ENCODE results near the gene CACNG4. TPM values are rescaled to one million over a fixed set of nuclear protein-coding genes. Genes with fewer than 3 reads are reported as not detected.

The CACNG4 gene
- total RNA-seq, 4 donors from 2014 or later, result not detected

DNA sequence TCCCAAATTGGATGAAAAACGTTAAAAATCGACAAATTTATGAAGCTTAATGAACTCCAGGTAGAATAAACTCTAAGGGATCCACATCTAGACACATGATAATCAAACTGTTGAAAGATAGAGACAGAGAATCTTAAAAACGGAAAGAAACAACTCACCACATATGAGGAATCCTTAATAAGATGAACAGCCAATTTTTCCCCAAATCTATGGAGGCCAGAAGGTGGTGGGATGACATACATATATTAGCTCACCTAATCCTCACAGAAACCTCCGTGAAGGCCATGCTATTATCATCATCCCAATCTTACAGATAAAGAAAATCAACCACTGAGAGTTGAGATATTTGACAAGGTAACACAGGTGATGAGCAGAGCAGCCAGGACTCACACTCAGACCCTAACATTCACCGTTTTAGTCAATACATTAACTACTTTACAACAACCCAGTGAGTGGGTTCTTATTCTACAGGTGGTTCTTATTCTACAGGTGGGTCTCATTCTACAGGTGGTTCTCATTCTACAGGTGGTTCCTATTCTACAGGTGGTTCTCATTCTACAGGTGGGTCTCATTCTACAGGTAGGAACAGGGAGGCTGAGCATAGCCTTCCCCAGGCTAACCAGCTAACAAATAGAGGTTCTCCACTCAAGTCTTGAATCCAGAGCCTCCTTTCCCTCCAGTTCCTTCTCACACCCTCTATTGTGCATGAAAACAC lies 84.7 kb downstream of the CACNG4 start:
- TF ChIP-seq, protein P1, sequence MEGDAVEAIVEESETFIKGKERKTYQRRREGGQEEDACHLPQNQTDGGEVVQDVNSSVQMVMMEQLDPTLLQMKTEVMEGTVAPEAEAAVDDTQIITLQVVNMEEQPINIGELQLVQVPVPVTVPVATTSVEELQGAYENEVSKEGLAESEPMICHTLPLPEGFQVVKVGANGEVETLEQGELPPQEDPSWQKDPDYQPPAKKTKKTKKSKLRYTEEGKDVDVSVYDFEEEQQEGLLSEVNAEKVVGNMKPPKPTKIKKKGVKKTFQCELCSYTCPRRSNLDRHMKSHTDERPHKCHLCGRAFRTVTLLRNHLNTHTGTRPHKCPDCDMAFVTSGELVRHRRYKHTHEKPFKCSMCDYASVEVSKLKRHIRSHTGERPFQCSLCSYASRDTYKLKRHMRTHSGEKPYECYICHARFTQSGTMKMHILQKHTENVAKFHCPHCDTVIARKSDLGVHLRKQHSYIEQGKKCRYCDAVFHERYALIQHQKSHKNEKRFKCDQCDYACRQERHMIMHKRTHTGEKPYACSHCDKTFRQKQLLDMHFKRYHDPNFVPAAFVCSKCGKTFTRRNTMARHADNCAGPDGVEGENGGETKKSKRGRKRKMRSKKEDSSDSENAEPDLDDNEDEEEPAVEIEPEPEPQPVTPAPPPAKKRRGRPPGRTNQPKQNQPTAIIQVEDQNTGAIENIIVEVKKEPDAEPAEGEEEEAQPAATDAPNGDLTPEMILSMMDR (IDR thresholded peaks at IDR 0.05; ENCODE audit: low read depth), result no peak

DNA sequence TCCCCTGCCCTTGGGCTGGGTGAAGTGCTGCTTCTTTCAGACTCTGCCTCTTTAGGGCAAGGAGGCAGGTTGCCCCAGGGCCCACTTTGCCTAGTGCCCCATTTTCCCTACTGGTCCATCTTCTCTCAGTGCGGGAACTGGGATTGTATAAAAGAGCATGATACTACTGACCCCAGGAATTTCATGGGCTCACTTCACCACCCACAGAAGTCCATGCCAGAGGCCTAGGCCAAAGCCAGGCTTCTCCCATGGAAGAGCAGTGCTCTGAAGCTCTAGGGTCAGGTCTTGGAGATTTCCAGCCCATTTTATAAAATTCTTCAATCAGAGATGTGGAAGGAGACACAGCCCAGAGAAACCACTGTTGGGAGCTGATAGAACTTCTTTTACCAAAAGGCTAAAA lies 85.6 kb downstream of the CACNG4 start:
- TF ChIP-seq, protein P1 (IDR thresholded peaks at IDR 0.05; ENCODE audit: low read depth), result no peak

DNA sequence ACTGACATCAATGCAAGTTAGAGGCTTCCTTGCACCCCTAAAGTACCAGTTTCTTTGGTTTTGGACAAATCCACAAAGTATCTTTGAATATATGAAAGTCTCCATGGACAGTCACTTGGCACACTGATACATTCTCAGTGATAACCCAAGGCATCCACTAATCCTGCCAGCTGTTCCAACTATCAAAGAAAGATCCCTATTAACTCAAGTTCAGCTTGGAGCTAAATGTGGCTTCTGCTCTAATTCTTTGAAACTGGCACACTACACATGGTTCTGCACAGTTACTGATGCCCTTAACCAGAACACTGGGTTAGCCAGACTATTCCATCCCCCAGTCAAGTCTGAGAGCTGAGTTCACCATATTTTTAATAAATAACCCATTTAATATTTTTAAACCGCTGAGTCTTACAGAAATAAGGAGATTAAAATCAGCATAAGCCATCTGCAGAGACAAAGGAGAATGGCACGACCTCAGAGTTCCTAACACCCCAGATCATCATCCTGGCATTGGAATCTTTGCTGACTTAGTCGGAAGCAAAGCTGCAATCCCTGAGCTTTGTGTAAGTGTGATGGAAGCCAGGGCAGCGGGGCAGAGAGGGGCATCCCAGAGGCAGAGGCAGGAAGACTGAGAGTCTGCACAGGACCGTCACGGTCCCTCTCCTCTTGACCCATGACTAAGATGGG lies 86.1 kb downstream of the CACNG4 start:
- TF ChIP-seq, protein P1 (IDR thresholded peaks at IDR 0.05; ENCODE audit: low read depth), result no peak

DNA sequence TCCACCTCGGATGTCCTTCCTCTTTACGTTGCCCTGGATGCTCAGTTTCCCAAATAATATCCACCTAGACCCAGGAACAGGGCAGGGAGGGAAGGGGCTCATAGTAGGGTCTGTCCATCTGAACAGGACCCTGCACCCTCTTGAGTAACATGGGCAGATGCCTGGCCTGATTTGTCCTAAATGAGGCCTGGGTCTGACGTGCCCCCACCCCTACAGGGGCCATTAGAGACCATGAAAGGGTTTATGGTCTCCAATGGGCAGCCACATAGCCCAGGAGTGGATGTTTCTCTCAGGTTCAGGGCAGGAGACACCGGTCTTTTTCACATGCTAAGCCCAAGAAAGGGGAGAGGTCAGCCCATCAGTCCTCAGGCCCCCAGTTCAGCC lies 86.6 kb downstream of the CACNG4 start:
- TF ChIP-seq, protein P1 (IDR thresholded peaks at IDR 0.05; ENCODE audit: low read depth), result no peak

DNA sequence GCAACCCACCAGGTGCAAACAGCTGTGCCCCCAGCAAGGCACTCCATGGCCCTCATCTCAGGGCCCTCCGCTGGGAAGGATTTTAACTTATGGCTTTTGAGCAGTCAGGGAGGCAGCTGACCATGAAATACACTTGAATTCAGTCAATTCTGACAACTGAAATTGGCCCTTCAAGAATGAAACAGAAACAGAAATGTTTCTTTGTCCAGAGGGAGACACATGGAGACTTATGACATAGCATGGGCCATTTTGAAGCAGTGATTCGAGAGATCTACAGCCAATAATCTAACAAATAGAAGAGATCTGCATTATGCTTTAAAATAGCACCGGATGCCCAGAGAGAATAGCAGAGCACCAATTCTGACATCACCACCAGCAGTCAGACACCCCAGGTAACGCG lies 87.3 kb downstream of the CACNG4 start:
- TF ChIP-seq, protein P1 (IDR thresholded peaks at IDR 0.05; ENCODE audit: low read depth), result no peak

DNA sequence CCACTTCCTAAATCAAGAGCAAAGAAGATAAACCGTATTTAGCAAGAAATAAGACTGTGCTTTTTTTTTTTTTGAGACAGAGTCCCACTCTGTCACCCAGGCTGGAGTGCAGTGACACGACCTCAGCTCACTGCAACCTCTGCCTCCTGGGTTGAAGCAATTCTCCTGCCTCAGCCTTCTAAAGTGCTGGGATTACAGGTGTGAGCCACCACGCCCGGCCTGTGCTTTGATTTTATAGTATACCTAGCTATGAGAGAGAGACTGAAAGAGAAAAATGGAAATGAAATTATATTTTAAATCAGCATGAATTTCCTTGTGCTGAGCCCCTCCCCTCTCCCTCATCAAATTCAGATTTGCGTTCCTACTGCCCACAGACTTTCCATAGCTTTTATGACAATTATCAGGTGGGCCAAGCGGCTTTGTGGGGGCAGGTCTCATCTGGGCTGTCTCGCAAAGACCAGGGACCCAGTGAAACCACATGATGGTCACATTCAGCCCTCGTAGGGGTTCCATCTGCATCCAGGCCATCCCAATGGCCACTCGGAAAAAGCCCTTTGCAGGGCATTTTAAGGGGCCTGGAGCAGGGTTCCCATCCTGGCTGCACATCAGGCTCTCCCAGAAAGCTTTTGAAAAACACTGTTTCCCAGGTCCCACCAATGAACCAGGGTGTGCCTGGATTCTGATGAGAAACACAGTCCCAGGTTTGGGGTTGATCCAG lies 88.4 kb downstream of the CACNG4 start:
- TF ChIP-seq, protein P1 (IDR thresholded peaks at IDR 0.05; ENCODE audit: low read depth), result no peak

DNA sequence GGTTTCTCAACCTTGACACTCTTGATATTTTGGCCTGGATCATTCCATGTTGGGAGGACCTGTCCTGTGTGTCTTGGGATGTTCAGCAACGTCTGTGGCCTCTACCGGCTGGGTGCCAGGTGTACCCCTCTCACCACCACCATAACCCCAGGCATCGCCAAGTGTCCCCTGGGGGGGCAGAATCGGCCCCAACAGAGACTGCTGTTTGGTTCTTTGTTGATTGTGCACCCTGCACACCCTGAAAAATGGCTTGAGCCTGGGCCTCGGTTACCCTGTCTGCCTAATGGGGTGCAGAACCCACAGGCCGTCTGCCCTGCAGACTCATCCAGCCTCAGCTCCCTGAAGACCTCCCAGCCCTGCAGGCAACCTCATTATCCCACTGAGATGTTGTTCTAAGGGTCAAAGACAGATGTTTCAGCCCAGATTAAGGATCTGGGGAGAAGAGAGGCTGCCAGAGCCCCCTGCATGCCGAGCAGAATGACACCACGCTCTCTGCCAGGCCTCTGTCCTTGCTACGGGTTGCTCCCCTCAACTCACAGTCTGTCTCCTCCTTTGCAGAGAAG lies 89.0 kb downstream of the CACNG4 start:
- TF ChIP-seq, protein P1 (IDR thresholded peaks at IDR 0.05; ENCODE audit: low read depth), result no peak
